ENCODE data around the gene FADS3. TPM values are rescaled to one million over a fixed set of nuclear protein-coding genes. Genes with fewer than 3 reads are reported as not detected.

Gene FADS3
- total RNA-seq, 1 experiment from 2014 or later = 65.8 TPM

DNA sequence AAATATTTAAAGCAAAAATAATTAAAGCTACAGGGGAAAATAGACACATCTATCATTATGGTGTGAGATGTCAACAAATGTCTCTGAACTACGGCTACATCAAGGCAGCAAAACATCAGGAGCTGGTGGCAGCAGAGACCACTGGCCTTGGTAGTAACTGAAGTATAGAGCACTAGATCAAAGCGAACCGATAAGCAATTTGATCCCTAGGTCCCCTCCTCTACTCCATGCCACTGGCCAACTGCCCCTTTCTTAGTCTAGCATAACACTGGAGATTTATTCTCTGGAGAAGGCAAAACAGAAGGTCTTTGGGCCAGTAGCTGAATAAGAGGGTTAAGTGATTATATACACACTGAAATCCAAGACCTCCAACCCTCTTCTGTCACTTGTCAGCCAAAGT, 39.6 kb upstream of the FADS3 start (continued):
- TF ChIP-seq CBX3 (IDR thresholded peaks at IDR 0.05; ENCODE audit: low read depth) = no peak
- TF ChIP-seq, protein P1, sequence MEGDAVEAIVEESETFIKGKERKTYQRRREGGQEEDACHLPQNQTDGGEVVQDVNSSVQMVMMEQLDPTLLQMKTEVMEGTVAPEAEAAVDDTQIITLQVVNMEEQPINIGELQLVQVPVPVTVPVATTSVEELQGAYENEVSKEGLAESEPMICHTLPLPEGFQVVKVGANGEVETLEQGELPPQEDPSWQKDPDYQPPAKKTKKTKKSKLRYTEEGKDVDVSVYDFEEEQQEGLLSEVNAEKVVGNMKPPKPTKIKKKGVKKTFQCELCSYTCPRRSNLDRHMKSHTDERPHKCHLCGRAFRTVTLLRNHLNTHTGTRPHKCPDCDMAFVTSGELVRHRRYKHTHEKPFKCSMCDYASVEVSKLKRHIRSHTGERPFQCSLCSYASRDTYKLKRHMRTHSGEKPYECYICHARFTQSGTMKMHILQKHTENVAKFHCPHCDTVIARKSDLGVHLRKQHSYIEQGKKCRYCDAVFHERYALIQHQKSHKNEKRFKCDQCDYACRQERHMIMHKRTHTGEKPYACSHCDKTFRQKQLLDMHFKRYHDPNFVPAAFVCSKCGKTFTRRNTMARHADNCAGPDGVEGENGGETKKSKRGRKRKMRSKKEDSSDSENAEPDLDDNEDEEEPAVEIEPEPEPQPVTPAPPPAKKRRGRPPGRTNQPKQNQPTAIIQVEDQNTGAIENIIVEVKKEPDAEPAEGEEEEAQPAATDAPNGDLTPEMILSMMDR (IDR thresholded peaks at IDR 0.05 in 2 of 3, conservative IDR thresholded peaks at IDR 0.05 in 1 of 3; ENCODE audit: borderline replicate concordance in 1 of 3, insufficient read depth in 1 of 3, low read depth in 2 of 3, low read length in 2 of 3) = no peak
- no peak for TF ChIP-seq SIN3A (IDR thresholded peaks at IDR 0.05; ENCODE audit: low read depth)
- TF ChIP-seq JUND (IDR thresholded peaks at IDR 0.05) = no peak
- TF ChIP-seq RAD21 (IDR thresholded peaks at IDR 0.05; ENCODE audit: low read depth) = no peak
- TF ChIP-seq SRF (IDR thresholded peaks at IDR 0.05; ENCODE audit: low read depth) = no peak
- TF ChIP-seq EZH2phosphoT487 (IDR thresholded peaks at IDR 0.05; ENCODE audit: borderline replicate concordance) = no peak
- TF ChIP-seq SP1 (IDR thresholded peaks at IDR 0.05; ENCODE audit: low read depth) = no peak
- no peak for TF ChIP-seq FOSL1 (IDR thresholded peaks at IDR 0.05; ENCODE audit: low read depth)
- no peak for TF ChIP-seq ELF1 (IDR thresholded peaks at IDR 0.05; ENCODE audit: borderline replicate concordance, low read depth)
- TF ChIP-seq POLR2AphosphoS5 (IDR thresholded peaks at IDR 0.05; ENCODE audit: low read depth, low read length) = no peak

DNA sequence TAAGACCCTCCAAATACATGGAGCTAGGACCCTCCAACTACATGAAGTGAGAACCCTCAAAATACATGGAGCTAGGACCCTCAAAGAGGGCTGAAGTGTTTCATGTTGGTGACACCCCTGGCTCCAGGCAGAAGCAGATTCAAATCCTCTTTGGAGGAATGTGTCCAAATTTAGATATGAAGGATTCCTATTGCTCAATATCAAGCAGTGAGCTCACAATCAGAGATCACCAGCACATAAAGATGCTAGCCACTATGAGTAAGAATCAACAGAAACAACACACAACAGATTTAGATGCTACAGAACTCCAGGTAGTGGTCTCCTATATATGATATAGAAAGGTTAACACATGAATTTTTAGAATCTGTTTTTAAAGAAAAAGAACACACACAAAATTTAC, 37.3 kb upstream of the FADS3 start:
- no peaks in the 10 kb centered on the region for H3K36me3 ChIP-seq (ENCODE audit: control insufficient read depth in 1 of 2, insufficient read depth in 2 of 2, low read length in 2 of 2)
- ATAC-seq = no peak
- H3K27me3 ChIP-seq (ENCODE audit: insufficient read depth, low read length) = no peaks in the 10 kb centered on the region
- H3K79me2 ChIP-seq (ENCODE audit: insufficient read depth, low read length) = no peaks in the 10 kb centered on the region
- H3K9me2 ChIP-seq (ENCODE audit: insufficient read depth) = no peaks in the 10 kb centered on the region
- H4K20me1 ChIP-seq (ENCODE audit: insufficient read depth) = no peaks in the 10 kb centered on the region
- no peak overlapping the region for H3K4me2 ChIP-seq (ENCODE audit: low read length)
- no peak overlapping the region for H3K4me3 ChIP-seq (replicated peaks in 1 of 2; ENCODE audit: low read depth in 1 of 2, low read length in 2 of 2)
- no peaks in the 10 kb centered on the region for H3K9me3 ChIP-seq (ENCODE audit: control insufficient read depth in 1 of 2, insufficient read depth in 1 of 2, low read depth in 1 of 2, low read length in 2 of 2)
- DNase-seq (ENCODE audit: low read depth, low spot score) = no peak
- TF ChIP-seq YY1 (IDR thresholded peaks at IDR 0.05; ENCODE audit: extremely low read depth, insufficient replicate concordance, low read depth, low read length) = no peak
- no peak for TF ChIP-seq TCF7L2 (IDR thresholded peaks at IDR 0.05; ENCODE audit: borderline replicate concordance, extremely low read depth, insufficient read depth, insufficient read length)
- TF ChIP-seq ZFX (IDR thresholded peaks at IDR 0.05) = no peak
- no peak for TF ChIP-seq ELF1 (IDR thresholded peaks at IDR 0.05; ENCODE audit: borderline replicate concordance, low read depth)
- no peak for TF ChIP-seq POLR2A (IDR thresholded peaks at IDR 0.05; ENCODE audit: borderline replicate concordance, extremely low read depth, insufficient read depth, insufficient read length)
- TF ChIP-seq FOSL1 (IDR thresholded peaks at IDR 0.05; ENCODE audit: low read depth) = no peak
- TF ChIP-seq CBX3 (IDR thresholded peaks at IDR 0.05; ENCODE audit: low read depth) = no peak
- no peak for TF ChIP-seq EGR1 (IDR thresholded peaks at IDR 0.05; ENCODE audit: low read depth)
- no peak for TF ChIP-seq RAD21 (IDR thresholded peaks at IDR 0.05; ENCODE audit: low read depth)
- TF ChIP-seq, protein P2, sequence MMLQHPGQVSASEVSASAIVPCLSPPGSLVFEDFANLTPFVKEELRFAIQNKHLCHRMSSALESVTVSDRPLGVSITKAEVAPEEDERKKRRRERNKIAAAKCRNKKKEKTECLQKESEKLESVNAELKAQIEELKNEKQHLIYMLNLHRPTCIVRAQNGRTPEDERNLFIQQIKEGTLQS (IDR thresholded peaks at IDR 0.05) = no peak
- no peak for TF ChIP-seq SP1 (IDR thresholded peaks at IDR 0.05; ENCODE audit: low read depth)
- no TSS peak for BruUV-seq (replicated peaks)
- no peaks in the 10 kb centered on the region for H3K4me1 ChIP-seq (ENCODE audit: control insufficient read depth in 1 of 2, insufficient read depth in 2 of 2, low read length in 2 of 2)
- ChIA-PET RAD21 (ENCODE audit: low non-redundant PET in 1 of 2, low total read pairs in 2 of 2, uncharacterized antibody in 2 of 2, unreplicated experiment in 2 of 2) (no interaction called here), CTCF (interaction anchor here (0.6 to 3.7 kb wide), 4 partner anchors 19 to 1048 kb away, joined by 3 to 19 read pairs (median 10); no protein-coding TSS in a partner anchor), POLR2A (no interaction called here)
- intact Hi-C loops (cut with micrococcal nuclease) = no loop called here
- H2AFZ ChIP-seq (ENCODE audit: low read depth, low read length, poor library complexity, severe bottlenecking) = no peak overlapping the region
- H3K9ac ChIP-seq (ENCODE audit: low read length) = no peak overlapping the region
- no peak overlapping the region for H3K27ac ChIP-seq (ENCODE audit: low read depth, low read length)

Measured in HCT116 (cell line).